ENCODE data around the gene ACTA2. TPM values are rescaled to one million over a fixed set of nuclear protein-coding genes. Genes with fewer than 3 reads are reported as not detected.
A peak's percentile ranks its signal among the peaks of the same experiment; 100 is the strongest.

ACTA2 gene
- total RNA-seq, 1 donor from 2014 or later = 9.0 TPM

GRCh38 chr10:88958721-88959120 is 6.1 kb upstream of the ACTA2 start:
- no peaks in the 10 kb centered on the region for H3K36me3 ChIP-seq (ENCODE audit: control insufficient read depth, insufficient read depth, low read length)
- no peaks in the 10 kb centered on the region for H3K27me3 ChIP-seq (ENCODE audit: control insufficient read depth, insufficient read depth, low read length)
- H3K4me3 ChIP-seq (ENCODE audit: low read depth, low read length) = no peak overlapping the region
- no peak for FAIRE-seq
- no peak for TF ChIP-seq CTCF (IDR thresholded peaks at IDR 0.05; ENCODE audit: insufficient read depth, low read length, severe bottlenecking)
- peak; percentile 20 for DNase-seq (ENCODE audit: low read depth)

GRCh38 chr10:88957381-88957780 is 4.8 kb upstream of the ACTA2 start:
- DNase-seq (ENCODE audit: low read depth) = no peak
- Histone ChIP-seq H3K27me3 (ENCODE audit: control insufficient read depth, insufficient read depth, low read length) (no peaks in the 10 kb centered on the region), H3K4me3 (ENCODE audit: low read depth, low read length) (no peak overlapping the region), H3K36me3 (ENCODE audit: control insufficient read depth, insufficient read depth, low read length) (no peaks in the 10 kb centered on the region)
- no peak for FAIRE-seq
- TF ChIP-seq CTCF (IDR thresholded peaks at IDR 0.05; ENCODE audit: insufficient read depth, low read length, severe bottlenecking) = no peak

- no peak for DNase-seq (ENCODE audit: low read depth)
Observed at GRCh38 chr10:88954458-88955083, 2.0 kb upstream of the ACTA2 start.

GRCh38 chr10:88953662-88954061 is 1.1 kb upstream of the ACTA2 start:
- DNase-seq (ENCODE audit: low read depth) (no peak), FAIRE-seq (no peak)
- Histone ChIP-seq H3K27me3 (ENCODE audit: control insufficient read depth, insufficient read depth, low read length) (no peaks in the 10 kb centered on the region), H3K4me3 (ENCODE audit: low read depth, low read length) (no peak overlapping the region), H3K36me3 (ENCODE audit: control insufficient read depth, insufficient read depth, low read length) (no peaks in the 10 kb centered on the region)
- no peak for TF ChIP-seq CTCF (IDR thresholded peaks at IDR 0.05; ENCODE audit: insufficient read depth, low read length, severe bottlenecking)

More at GRCh38 chr10:88954458-88955083, 2.0 kb upstream of the ACTA2 start:
- no peak for TF ChIP-seq CTCF (IDR thresholded peaks at IDR 0.05; ENCODE audit: insufficient read depth, low read length, severe bottlenecking)
- Histone ChIP-seq H3K36me3 (ENCODE audit: control insufficient read depth, insufficient read depth, low read length) (no peaks in the 10 kb centered on the region), H3K27me3 (ENCODE audit: control insufficient read depth, insufficient read depth, low read length) (no peaks in the 10 kb centered on the region), H3K4me3 (ENCODE audit: low read depth, low read length) (no peak overlapping the region)
- no peak for FAIRE-seq

- Histone ChIP-seq H3K4me3 (ENCODE audit: low read depth, low read length) (no peak overlapping the region), H3K36me3 (ENCODE audit: control insufficient read depth, insufficient read depth, low read length) (no peaks in the 10 kb centered on the region), H3K27me3 (ENCODE audit: control insufficient read depth, insufficient read depth, low read length) (no peaks in the 10 kb centered on the region)
- FAIRE-seq (no peak), DNase-seq (ENCODE audit: low read depth) (no peak)
- TF ChIP-seq CTCF (IDR thresholded peaks at IDR 0.05; ENCODE audit: insufficient read depth, low read length, severe bottlenecking) = no peak
Observed at GRCh38 chr10:88949912-88950837, 2.4 kb downstream of the ACTA2 start.

Measured in bronchial epithelial cell (primary cell).